ENCODE data around the gene GIN1. TPM values are rescaled to one million over a fixed set of nuclear protein-coding genes. Genes with fewer than 3 reads are reported as not detected.

Gene GIN1
- total and polyA plus RNA-seq, 7 donors: 7.8 to 12.5 (median 11.6) TPM

DNA sequence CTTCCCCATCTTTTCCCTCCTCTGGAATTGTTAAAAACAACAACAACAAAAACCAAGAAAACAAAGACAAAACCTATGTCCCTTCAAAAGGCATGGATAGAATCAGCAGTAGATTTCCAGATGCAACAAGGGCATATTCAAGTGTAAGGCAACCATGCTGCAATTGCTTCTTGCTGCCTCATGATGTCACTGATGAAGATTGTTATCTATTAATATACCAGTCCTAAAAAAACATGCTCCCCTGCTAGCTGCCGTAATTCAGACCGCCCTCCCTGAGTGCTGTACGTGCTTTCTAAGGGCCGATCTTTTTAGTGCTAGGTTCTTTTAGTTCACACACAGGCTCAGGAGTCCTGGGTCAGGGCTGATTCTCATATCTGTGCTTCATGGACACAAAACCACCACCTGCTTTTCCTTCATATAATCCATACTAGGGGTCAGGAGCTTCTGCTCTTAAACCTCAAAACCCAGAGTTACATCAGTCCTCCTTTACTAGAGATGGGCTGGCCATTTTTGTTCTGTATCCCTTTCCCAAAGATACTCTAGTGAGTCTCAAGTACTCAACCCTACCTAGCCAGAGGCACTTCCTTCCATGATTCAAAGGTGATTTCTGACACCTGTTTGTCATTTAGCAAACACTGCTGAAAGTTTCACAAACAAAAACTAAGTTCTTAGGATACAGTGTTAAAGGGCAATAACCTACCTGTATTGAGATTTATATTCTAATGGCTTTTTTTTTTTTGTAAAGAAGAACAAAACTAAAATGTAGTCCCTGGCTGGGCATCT, 82.1 kb downstream of the GIN1 start:
- no peaks in the 10 kb centered on the region for H3K4me1 ChIP-seq
- peaks cover 15% of the 10 kb centered on the region for H3K9me3 ChIP-seq
- intact Hi-C loops (cut with DNase I): loop anchor here in 1 of 2 donors (5.0 kb wide), 1 partner anchor 501 kb away; no protein-coding TSS in a partner anchor
- no peak for ATAC-seq
- H3K27ac ChIP-seq: no peak overlapping the region
- 66 to 81% (median 80%) methylated on average over 4 of the region's 4 CpGs for WGBS, 3 donors
- no peak for DNase-seq
- no peak overlapping the region for H3K4me3 ChIP-seq
- TF ChIP-seq, protein P1, sequence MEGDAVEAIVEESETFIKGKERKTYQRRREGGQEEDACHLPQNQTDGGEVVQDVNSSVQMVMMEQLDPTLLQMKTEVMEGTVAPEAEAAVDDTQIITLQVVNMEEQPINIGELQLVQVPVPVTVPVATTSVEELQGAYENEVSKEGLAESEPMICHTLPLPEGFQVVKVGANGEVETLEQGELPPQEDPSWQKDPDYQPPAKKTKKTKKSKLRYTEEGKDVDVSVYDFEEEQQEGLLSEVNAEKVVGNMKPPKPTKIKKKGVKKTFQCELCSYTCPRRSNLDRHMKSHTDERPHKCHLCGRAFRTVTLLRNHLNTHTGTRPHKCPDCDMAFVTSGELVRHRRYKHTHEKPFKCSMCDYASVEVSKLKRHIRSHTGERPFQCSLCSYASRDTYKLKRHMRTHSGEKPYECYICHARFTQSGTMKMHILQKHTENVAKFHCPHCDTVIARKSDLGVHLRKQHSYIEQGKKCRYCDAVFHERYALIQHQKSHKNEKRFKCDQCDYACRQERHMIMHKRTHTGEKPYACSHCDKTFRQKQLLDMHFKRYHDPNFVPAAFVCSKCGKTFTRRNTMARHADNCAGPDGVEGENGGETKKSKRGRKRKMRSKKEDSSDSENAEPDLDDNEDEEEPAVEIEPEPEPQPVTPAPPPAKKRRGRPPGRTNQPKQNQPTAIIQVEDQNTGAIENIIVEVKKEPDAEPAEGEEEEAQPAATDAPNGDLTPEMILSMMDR (IDR thresholded peaks at IDR 0.05): no peak
- no peaks in the 10 kb centered on the region for H3K36me3 ChIP-seq (ENCODE audit: insufficient read depth in 1 of 2, low read depth in 1 of 2)
- no peaks in the 10 kb centered on the region for H3K27me3 ChIP-seq (ENCODE audit: insufficient read depth in 3 of 3, low read length in 2 of 3)

DNA sequence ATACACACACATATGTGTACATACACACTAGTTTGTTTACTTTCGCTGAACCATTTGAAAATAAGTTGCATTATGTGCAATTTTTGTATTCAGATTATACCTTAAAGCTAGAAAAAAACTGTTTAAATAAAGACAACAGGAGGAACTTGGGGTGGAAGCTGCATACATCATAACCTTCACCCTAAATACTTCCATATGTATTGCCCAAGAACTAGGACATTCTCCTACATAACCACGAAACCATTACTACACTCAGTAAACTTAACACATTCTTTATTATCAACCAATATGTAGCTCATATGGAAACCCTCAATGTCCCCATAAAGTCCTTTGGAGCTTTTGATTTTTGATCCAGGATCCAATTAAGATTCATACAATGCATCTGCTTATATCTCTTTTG, 83.3 kb downstream of the GIN1 start:
- intact Hi-C loops (cut with DNase I): loop anchor here in 1 of 2 donors (5.0 kb wide), 1 partner anchor 499 kb away; no protein-coding TSS in a partner anchor
- TF ChIP-seq, protein P1 (IDR thresholded peaks at IDR 0.05): no peak
- H3K4me3 ChIP-seq: no peak overlapping the region
- 95 to 100% (median 95%) methylated on average over 2 of the region's 2 CpGs for WGBS, 3 donors
- no peaks in the 10 kb centered on the region for H3K27me3 ChIP-seq (ENCODE audit: insufficient read depth in 3 of 3, low read length in 2 of 3)
- peaks cover 1 to 10% of the 10 kb centered on the region in 2 donors for H3K36me3 ChIP-seq (ENCODE audit: insufficient read depth in 1 of 2, low read depth in 1 of 2)
- ATAC-seq (no peak), DNase-seq (no peak)
- H3K4me1 ChIP-seq: no peaks in the 10 kb centered on the region
- no peak overlapping the region for H3K27ac ChIP-seq
- peaks cover 15% of the 10 kb centered on the region for H3K9me3 ChIP-seq

Other genes with a start within 250 kb of the GIN1 start
- gene PPIP5K2, start 163 bp upstream of the GIN1 start, total RNA-seq: 10 to 100 TPM in 1 of 4 donors, 1 to 10 TPM in 3; 7.4 to 11.0 (median 8.9) TPM
- 1 to 10 TPM; 4.5 to 6.6 (median 6.5) TPM for gene PPIP5K2, start 163 bp upstream of the GIN1 start, polyA plus RNA-seq
- 10 to 100 TPM in 1 of 4 donors, 1 to 10 TPM in 3; 4.7 to 25.3 (median 5.0) TPM for gene MACIR, start 138.6 kb upstream of the GIN1 start, total RNA-seq
- gene MACIR, start 138.6 kb upstream of the GIN1 start, polyA plus RNA-seq: 10 to 100 TPM in 2 of 3 donors, 1 to 10 TPM in 1; 5.7 to 12.0 (median 10.8) TPM

All from psoas muscle (tissue), 8 donors.